HepG2 (cell line): ENCODE measurements around the gene MGAT5. TPM values are rescaled to one million over a fixed set of nuclear protein-coding genes. Genes with fewer than 3 reads are reported as not detected.

Experiments used
- ATAC-seq: fragments of 200-7000 bp; cut with Tn5 transposase; 3 replicates; pipeline ENCODE4 v1.9.1; 2020; ENCODE audit warnings: mild to moderate bottlenecking, moderate library complexity
- BruUV-seq: library from RNA; stranded (reverse); fragments of 400-500 nt; replicated peaks from 2 replicates; lab custom pipeline; 2021; lab: Mats Ljungman, UMichigan
- CTCF ChIA-PET: fragments of 300-600 bp; formaldehyde crosslinking; extraction: SDS; loops from one replicate; lab custom pipeline; 2021; ENCODE audit warnings: low total read pairs, inconsistent platforms, low intra/inter-chr PET ratio; lab: Yijun Ruan, JAX
- POLR2A ChIA-PET: fragments of 350-600 bp; sonication (Branson Sonifier 250); formaldehyde crosslinking; loops from one replicate; lab custom pipeline; 2020; ENCODE audit warnings: antibody characterized with exemption, inconsistent platforms; lab: Yijun Ruan, JAX
- DNase-seq: peaks from one replicate; pipeline ENCODE4 v3.0.0-alpha.2; 2015; ENCODE audit warnings: low spot score
- FAIRE-seq: peaks from 3 replicates; lab custom pipeline; 2011; peaks lifted over from hg19 to GRCh38; lab: Jason Lieb, UNC
- H2AFZ ChIP-seq: one replicate; pipeline ENCODE4 v1.6.1; 2011; ENCODE audit warnings: low read length, inconsistent platforms
- H3K27ac ChIP-seq: fragments of 300-600 bp; 3 replicates; pipeline ENCODE4 v1.8.0; 2011; ENCODE audit warnings: mixed run types, mild to moderate bottlenecking, mixed read lengths, low read length, inconsistent platforms; ENCODE audit not compliant: insufficient read depth; ENCODE audit errors: extremely low read length
- H3K27me3 ChIP-seq, 2 experiments: fragments of 200-600 bp in 1 of 2; 2 replicates in 1 of 2; 3 replicates in 1 of 2; pipeline versions ENCODE4 v1.6.0 to v1.8.0; 2011; ENCODE audit warnings: low read length in 2 of 2, mild to moderate bottlenecking in 2 of 2, moderate library complexity in 2 of 2, inconsistent platforms in 1 of 2; ENCODE audit not compliant: insufficient read depth in 2 of 2, control insufficient read depth in 1 of 2
- H3K36me3 ChIP-seq, 2 experiments: fragments of 200-600 bp in 1 of 2; replicated peaks in 1 of 2; 2 replicates in 1 of 2; 3 replicates in 1 of 2; pipeline versions ENCODE4 v1.5.1 to v1.8.0; 2011; ENCODE audit warnings: low read length in 2 of 2, inconsistent platforms in 1 of 2; ENCODE audit not compliant: insufficient read depth in 2 of 2, control insufficient read depth in 1 of 2
- H3K4me1 ChIP-seq: 2 replicates; pipeline ENCODE4 v1.5.1; 2012; ENCODE audit warnings: low read length, inconsistent platforms; ENCODE audit not compliant: insufficient read depth
- H3K4me2 ChIP-seq: 2 replicates; pipeline ENCODE4 v1.6.0; 2011; ENCODE audit warnings: low read depth, low read length, inconsistent platforms
- H3K4me3 ChIP-seq, 3 experiments: fragments of 200-600 bp in 1 of 3; sonication (generic), shearing (Covaris generic) in 1 of 3; replicated peaks in 1 of 3; 2 replicates each; pipeline ENCODE4 v1.5.1; 2011 to 2016; ENCODE audit warnings: low read length in 3 of 3, inconsistent platforms in 2 of 3, low read depth in 2 of 3, mild to moderate bottlenecking in 2 of 3, control low read depth in 1 of 3, mixed read lengths in 1 of 3; ENCODE audit not compliant: insufficient read depth in 1 of 3
- H3K79me2 ChIP-seq: one replicate; pipeline ENCODE4 v1.6.1; 2011; ENCODE audit warnings: low read length, inconsistent platforms; ENCODE audit not compliant: insufficient read depth
- H3K9ac ChIP-seq: 2 replicates; pipeline ENCODE4 v1.6.0; 2011; ENCODE audit warnings: mild to moderate bottlenecking, low read depth, low read length, inconsistent platforms; ENCODE audit not compliant: insufficient read depth
- H3K9me3 ChIP-seq: 2 replicates; pipeline ENCODE4 v1.5.1; 2012; ENCODE audit warnings: mild to moderate bottlenecking, low read length
- H4K20me1 ChIP-seq: 2 replicates; pipeline ENCODE4 v1.6.0; 2011; ENCODE audit warnings: inconsistent platforms, mild to moderate bottlenecking, low read length, moderate library complexity; ENCODE audit not compliant: insufficient read depth
- EED ChIP-seq: sonication (generic); formaldehyde crosslinking; IDR thresholded peaks from 2 replicates; pipeline ENCODE4 v1.5.0; 2020; ENCODE audit warnings: mild to moderate bottlenecking, missing genetic modification reagents
- FOXJ3 ChIP-seq: sonication (generic); formaldehyde crosslinking; IDR thresholded peaks from 2 replicates; pipeline ENCODE4 v1.4.0; 2020; ENCODE audit warnings: missing genetic modification reagents, mild to moderate bottlenecking, borderline replicate concordance
- KLF12 ChIP-seq: sonication (generic); formaldehyde crosslinking; IDR thresholded peaks from 2 replicates; pipeline ENCODE4 v1.4.0; 2020; ENCODE audit warnings: missing genetic modification reagents, borderline replicate concordance
- TCF12 ChIP-seq, 2 experiments: fragments of 450-650 bp in 1 of 2; sonication (generic) in 1 of 2; formaldehyde crosslinking in 1 of 2; IDR thresholded peaks; 2 replicates each; pipeline versions ENCODE4 v1.6.1 to v1.8.0; 2017 to 2022; ENCODE audit warnings: antibody characterized with exemption in 1 of 2, mild to moderate bottlenecking in 1 of 2, missing genetic modification reagents in 1 of 2, moderate library complexity in 1 of 2
- ZBTB21 ChIP-seq: sonication (generic); formaldehyde crosslinking; IDR thresholded peaks from 2 replicates; pipeline ENCODE4 v1.4.0; 2020; ENCODE audit warnings: missing genetic modification reagents
- ZNF12 ChIP-seq: sonication (generic); formaldehyde crosslinking; IDR thresholded peaks from 2 replicates; pipeline ENCODE4 v1.5.0; 2020; ENCODE audit warnings: missing genetic modification reagents
- ZNF230 ChIP-seq: sonication (generic); formaldehyde crosslinking; IDR thresholded peaks from 2 replicates; pipeline ENCODE4 v1.4.0; 2020; ENCODE audit warnings: mild to moderate bottlenecking, missing genetic modification reagents
- ZNF296 ChIP-seq: sonication (generic); formaldehyde crosslinking; conservative IDR thresholded peaks from 2 replicates; pipeline ENCODE4 v1.5.0; 2020; ENCODE audit warnings: mild to moderate bottlenecking, missing genetic modification reagents
- ZNF383 ChIP-seq: sonication (generic); formaldehyde crosslinking; IDR thresholded peaks from 2 replicates; pipeline ENCODE4 v1.4.0; 2020; ENCODE audit warnings: missing genetic modification reagents, mild to moderate bottlenecking, borderline replicate concordance
- ZNF496 ChIP-seq: sonication (generic); formaldehyde crosslinking; IDR thresholded peaks from 2 replicates; pipeline ENCODE4 v1.8.1; 2023; ENCODE audit warnings: mild to moderate bottlenecking, moderate library complexity, missing genetic modification reagents; ENCODE audit not compliant: insufficient replicate concordance
- ZNF670 ChIP-seq: sonication (generic); formaldehyde crosslinking; IDR thresholded peaks from 2 replicates; pipeline ENCODE4 v1.8.0; 2022; ENCODE audit warnings: mild to moderate bottlenecking, missing genetic modification reagents, borderline replicate concordance
- ZNF678 ChIP-seq: sonication (generic); formaldehyde crosslinking; IDR thresholded peaks from 2 replicates; pipeline ENCODE4 v1.4.0; 2020; ENCODE audit warnings: mild to moderate bottlenecking, missing genetic modification reagents
- WGBS: methylation state at CpG from one replicate; pipeline ENCODE4 v1.1.6; 2017; ENCODE audit warnings: low lambda C conversion rate; 5-methylcytosine and 5-hydroxymethylcytosine counted together
- in situ Hi-C: cut with HindIII; loops from 2 replicates; pipeline ENCODE4 v1.10.0; 2017; ENCODE audit warnings: low pct_unique_long_range_greater_than_20kb; ENCODE audit not compliant: extremely low pct_ligation_motif_present
- intact Hi-C: fragments of 100-400 bp; cut with micrococcal nuclease; formaldehyde crosslinking; loops from one replicate; pipeline ENCODE4 v1.10.0; 2022; ENCODE audit not compliant: unreplicated experiment
- polyA plus RNA-seq, 8 experiments: library from polyadenylated mRNA; depleted of rRNA in 3 of 8; stranded (reverse) in 7 of 8; unstranded in 1 of 8; fragments of >200 nt; fragmentation: Illumina TruSeq in 4 of 8; extraction: Trizol in 4 of 8; gene quantifications; 2 replicates each; pipeline versions ENCODE4 v1.2.1 to v1.2.3, GENCODE V29; 2011 to 2016; ENCODE audit warnings: low read depth in 4 of 8, missing spikeins in 1 of 8, mixed read lengths in 1 of 8; ENCODE audit not compliant: insufficient read depth in 1 of 8
- total RNA-seq, 5 experiments: library from RNA; depleted of rRNA; stranded (reverse); fragments of >200 nt; fragmentation: Illumina TruSeq; extraction: Trizol; gene quantifications; 2 replicates each; pipeline ENCODE4 v1.2.3, GENCODE V29; 2016; ENCODE audit warnings: low read depth in 1 of 5
- TF ChIP-seq, protein P1 (sequence below): sonication (generic); formaldehyde crosslinking; IDR thresholded peaks from 2 replicates; pipeline ENCODE4 v1.4.0; 2020; ENCODE audit warnings: mild to moderate bottlenecking, missing genetic modification reagents
- TF ChIP-seq, protein P2 (sequence below): IDR thresholded peaks from 2 replicates; pipeline ENCODE4 v1.6.1; 2012; ENCODE audit warnings: low read length, improper control_type of control experiment
- TF ChIP-seq, protein P3 (sequence below): sonication (generic); formaldehyde crosslinking; IDR thresholded peaks from 2 replicates; pipeline ENCODE4 v1.4.0; 2020; ENCODE audit warnings: mild to moderate bottlenecking, missing genetic modification reagents
- TF ChIP-seq, protein P4 (sequence below): sonication (generic); formaldehyde crosslinking; IDR thresholded peaks from 2 replicates; pipeline ENCODE4 v1.9.0; 2021; ENCODE audit warnings: missing genetic modification reagents, mild to moderate bottlenecking, borderline replicate concordance
- TF ChIP-seq, protein P5 (sequence below): sonication (generic); formaldehyde crosslinking; IDR thresholded peaks from 2 replicates; pipeline ENCODE4 v1.5.0; 2020; ENCODE audit warnings: missing genetic modification reagents

MGAT5 gene
- total and polyA plus RNA-seq, 2 of the 13 experiments (the other 11 are each of a cell fraction or from before 2014, with no cell fraction given), result 33.1 to 60.2 TPM

GRCh38 chr2:134386310-134386709 is 132.4 kb downstream of the MGAT5 start:
- Histone ChIP-seq H3K27me3 (no peaks in the 10 kb centered on the region), H3K36me3 (peaks cover 0 to 3% of the 10 kb centered on the region in 2 experiments; a peak in 3 of 5 replicates), H3K9ac (no peak overlapping the region), H2AFZ (no peak overlapping the region), H3K9me3 (no peaks in the 10 kb centered on the region), H3K4me2 (no peak overlapping the region), H4K20me1 (no peaks in the 10 kb centered on the region), H3K4me1 (no peaks in the 10 kb centered on the region), H3K79me2 (no peaks in the 10 kb centered on the region), H3K27ac (no peak overlapping the region), H3K4me3 (no peak overlapping the region)
- WGBS, result 94% methylated on average over 3 of the region's 3 CpGs
- CTCF ChIA-PET, result no interaction called here
- intact Hi-C loops (no loop called here), in situ Hi-C loops (no loop called here)
- BruUV-seq, result no TSS peak
- POLR2A ChIA-PET, result interaction anchor here (1.4 kb wide), 1 partner anchor 26 kb away, joined by 3 read pairs; no protein-coding TSS in a partner anchor
- DNase-seq (no peak), FAIRE-seq (no peak), ATAC-seq (no peak)
- TF ChIP-seq, protein P1, sequence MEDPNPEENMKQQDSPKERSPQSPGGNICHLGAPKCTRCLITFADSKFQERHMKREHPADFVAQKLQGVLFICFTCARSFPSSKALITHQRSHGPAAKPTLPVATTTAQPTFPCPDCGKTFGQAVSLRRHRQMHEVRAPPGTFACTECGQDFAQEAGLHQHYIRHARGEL (CRISPR knock-in tag), result no peak
- TF ChIP-seq ZNF296 (CRISPR knock-in tag), result no peak
- TF ChIP-seq, protein P2, sequence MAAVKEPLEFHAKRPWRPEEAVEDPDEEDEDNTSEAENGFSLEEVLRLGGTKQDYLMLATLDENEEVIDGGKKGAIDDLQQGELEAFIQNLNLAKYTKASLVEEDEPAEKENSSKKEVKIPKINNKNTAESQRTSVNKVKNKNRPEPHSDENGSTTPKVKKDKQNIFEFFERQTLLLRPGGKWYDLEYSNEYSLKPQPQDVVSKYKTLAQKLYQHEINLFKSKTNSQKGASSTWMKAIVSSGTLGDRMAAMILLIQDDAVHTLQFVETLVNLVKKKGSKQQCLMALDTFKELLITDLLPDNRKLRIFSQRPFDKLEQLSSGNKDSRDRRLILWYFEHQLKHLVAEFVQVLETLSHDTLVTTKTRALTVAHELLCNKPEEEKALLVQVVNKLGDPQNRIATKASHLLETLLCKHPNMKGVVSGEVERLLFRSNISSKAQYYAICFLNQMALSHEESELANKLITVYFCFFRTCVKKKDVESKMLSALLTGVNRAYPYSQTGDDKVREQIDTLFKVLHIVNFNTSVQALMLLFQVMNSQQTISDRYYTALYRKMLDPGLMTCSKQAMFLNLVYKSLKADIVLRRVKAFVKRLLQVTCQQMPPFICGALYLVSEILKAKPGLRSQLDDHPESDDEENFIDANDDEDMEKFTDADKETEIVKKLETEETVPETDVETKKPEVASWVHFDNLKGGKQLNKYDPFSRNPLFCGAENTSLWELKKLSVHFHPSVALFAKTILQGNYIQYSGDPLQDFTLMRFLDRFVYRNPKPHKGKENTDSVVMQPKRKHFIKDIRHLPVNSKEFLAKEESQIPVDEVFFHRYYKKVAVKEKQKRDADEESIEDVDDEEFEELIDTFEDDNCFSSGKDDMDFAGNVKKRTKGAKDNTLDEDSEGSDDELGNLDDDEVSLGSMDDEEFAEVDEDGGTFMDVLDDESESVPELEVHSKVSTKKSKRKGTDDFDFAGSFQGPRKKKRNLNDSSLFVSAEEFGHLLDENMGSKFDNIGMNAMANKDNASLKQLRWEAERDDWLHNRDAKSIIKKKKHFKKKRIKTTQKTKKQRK, result no peak
- TF ChIP-seq ZBTB21 (CRISPR knock-in tag), result no peak
- no peak for TF ChIP-seq KLF12 (CRISPR knock-in tag)
- TF ChIP-seq, protein P3, sequence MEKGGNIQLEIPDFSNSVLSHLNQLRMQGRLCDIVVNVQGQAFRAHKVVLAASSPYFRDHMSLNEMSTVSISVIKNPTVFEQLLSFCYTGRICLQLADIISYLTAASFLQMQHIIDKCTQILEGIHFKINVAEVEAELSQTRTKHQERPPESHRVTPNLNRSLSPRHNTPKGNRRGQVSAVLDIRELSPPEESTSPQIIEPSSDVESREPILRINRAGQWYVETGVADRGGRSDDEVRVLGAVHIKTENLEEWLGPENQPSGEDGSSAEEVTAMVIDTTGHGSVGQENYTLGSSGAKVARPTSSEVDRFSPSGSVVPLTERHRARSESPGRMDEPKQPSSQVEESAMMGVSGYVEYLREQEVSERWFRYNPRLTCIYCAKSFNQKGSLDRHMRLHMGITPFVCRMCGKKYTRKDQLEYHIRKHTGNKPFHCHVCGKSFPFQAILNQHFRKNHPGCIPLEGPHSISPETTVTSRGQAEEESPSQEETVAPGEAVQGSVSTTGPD (CRISPR knock-in tag), result no peak
- TF ChIP-seq ZNF230, result no peak
- no peak for TF ChIP-seq EED (CRISPR knock-in tag)
- no peak for TF ChIP-seq ZNF678 (CRISPR knock-in tag)
- TF ChIP-seq FOXJ3 (CRISPR knock-in tag), result no peak
- TF ChIP-seq ZNF12, result no peak
- TF ChIP-seq, protein P4, sequence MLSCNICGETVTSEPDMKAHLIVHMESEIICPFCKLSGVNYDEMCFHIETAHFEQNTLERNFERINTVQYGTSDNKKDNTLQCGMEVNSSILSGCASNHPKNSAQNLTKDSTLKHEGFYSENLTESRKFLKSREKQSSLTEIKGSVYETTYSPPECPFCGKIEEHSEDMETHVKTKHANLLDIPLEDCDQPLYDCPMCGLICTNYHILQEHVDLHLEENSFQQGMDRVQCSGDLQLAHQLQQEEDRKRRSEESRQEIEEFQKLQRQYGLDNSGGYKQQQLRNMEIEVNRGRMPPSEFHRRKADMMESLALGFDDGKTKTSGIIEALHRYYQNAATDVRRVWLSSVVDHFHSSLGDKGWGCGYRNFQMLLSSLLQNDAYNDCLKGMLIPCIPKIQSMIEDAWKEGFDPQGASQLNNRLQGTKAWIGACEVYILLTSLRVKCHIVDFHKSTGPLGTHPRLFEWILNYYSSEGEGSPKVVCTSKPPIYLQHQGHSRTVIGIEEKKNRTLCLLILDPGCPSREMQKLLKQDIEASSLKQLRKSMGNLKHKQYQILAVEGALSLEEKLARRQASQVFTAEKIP, result no peak
- no peak for TF ChIP-seq ZNF670 (CRISPR knock-in tag)
- no peak for TF ChIP-seq ZNF383
- TF ChIP-seq TCF12 (IDR thresholded peaks at IDR 0.05), result no peak
- TF ChIP-seq TCF12 (CRISPR knock-in tag; IDR thresholded peaks at IDR 0.05), result no peak
- no peak for TF ChIP-seq ZNF496 (CRISPR knock-in tag)
- TF ChIP-seq, protein P5, sequence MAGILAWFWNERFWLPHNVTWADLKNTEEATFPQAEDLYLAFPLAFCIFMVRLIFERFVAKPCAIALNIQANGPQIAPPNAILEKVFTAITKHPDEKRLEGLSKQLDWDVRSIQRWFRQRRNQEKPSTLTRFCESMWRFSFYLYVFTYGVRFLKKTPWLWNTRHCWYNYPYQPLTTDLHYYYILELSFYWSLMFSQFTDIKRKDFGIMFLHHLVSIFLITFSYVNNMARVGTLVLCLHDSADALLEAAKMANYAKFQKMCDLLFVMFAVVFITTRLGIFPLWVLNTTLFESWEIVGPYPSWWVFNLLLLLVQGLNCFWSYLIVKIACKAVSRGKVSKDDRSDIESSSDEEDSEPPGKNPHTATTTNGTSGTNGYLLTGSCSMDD (CRISPR knock-in tag), result no peak
